ENCODE measurements around the gene GPHN.
A peak's percentile ranks its signal among the peaks of the same experiment; 100 is the strongest.
"Not testable (repeated sequence)": the region's sequence is repeated elsewhere in the genome, so short reads cannot be mapped to it uniquely, and the experiment has no call there.

The GPHN gene

DNA sequence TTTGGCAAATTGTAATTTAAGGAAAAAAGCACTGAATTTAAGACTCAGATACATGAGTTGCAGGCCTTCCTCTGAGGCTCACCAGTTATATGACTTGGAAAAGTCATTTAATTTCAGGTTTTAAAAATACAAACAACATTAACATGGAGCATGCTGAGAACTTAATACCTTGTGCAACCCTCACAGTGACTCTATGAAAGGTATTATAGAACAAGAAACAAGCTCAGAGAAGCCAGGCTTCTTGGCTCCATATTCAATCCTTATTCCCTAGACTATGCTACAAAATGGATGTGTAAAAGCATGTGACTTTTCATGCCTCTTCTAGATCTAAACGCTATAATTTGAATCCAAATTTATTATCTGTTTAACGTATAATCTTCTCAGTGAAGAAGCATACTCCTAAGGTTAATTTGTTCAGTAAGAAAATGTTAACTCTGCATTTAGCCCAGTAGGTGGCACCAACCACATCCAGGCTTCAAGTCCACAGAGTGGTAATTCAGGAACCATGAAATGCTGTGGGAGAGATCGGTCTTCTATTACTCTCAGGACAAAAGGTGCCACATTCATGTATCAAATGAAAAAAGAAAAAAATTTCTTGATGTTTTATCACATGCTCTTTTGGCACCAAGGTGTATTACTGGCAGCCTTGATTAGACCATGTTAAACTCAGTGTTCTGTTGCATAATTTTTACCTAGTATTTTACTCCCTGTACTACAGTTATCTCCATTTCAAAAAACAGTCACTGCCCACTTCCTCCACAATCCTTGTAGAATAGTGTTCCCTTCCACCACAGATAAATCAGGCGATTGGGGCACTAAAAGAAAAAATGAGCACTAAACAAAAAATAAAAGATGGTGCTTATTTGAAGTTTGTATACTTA, 12.5 kb upstream of the GPHN start:
- TF ChIP-seq, protein P1, sequence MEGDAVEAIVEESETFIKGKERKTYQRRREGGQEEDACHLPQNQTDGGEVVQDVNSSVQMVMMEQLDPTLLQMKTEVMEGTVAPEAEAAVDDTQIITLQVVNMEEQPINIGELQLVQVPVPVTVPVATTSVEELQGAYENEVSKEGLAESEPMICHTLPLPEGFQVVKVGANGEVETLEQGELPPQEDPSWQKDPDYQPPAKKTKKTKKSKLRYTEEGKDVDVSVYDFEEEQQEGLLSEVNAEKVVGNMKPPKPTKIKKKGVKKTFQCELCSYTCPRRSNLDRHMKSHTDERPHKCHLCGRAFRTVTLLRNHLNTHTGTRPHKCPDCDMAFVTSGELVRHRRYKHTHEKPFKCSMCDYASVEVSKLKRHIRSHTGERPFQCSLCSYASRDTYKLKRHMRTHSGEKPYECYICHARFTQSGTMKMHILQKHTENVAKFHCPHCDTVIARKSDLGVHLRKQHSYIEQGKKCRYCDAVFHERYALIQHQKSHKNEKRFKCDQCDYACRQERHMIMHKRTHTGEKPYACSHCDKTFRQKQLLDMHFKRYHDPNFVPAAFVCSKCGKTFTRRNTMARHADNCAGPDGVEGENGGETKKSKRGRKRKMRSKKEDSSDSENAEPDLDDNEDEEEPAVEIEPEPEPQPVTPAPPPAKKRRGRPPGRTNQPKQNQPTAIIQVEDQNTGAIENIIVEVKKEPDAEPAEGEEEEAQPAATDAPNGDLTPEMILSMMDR (IDR thresholded peaks at IDR 0.05; ENCODE audit: unreplicated experiment in 3 of 3): peak; percentile 73 to 84 (median 76)
- Mint-ChIP-seq H3K27ac (peak overlapping the region; percentile 37 to 85 (median 69)), H3K4me1 (peaks cover 30% of the 10 kb centered on the region), H3K9me3 (no peaks in the 10 kb centered on the region), H3K4me3 (peak overlapping the region; percentile 2 to 20 (median 2)), H3K36me3 (ENCODE audit: low read depth) (no peaks in the 10 kb centered on the region), H3K27me3 (ENCODE audit: low read depth) (no peaks in the 10 kb centered on the region)

DNA sequence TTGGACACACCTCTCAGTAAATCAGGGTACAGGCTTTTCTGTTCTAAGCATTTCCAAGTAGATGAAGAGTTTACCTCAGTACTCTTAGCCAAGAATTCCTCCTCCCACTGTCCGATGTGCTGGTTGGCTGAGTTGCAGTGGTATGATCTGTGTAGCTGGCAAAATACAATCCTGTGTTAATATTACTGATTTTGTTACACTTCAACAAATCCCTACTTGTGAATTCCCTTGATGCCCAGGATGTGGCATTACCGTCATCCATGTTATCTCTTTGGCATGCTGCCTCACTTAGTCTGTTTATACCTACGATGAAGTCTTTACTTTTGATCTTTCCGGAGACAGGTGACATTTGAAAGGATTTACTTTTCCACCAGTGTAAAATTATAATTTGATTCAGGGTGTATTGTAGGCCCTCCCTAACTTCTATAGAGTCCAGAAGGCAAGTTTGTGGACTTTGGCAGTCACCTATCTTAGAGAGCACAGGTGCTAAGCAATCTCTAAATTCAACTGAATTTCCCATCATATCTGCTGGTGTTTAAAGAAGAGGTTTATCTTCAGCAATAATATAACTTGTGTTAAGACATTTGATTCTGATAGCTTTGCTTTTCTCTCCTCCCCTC, 11.6 kb upstream of the GPHN start:
- no peak overlapping the region for H3K4me3 Mint-ChIP-seq

DNA sequence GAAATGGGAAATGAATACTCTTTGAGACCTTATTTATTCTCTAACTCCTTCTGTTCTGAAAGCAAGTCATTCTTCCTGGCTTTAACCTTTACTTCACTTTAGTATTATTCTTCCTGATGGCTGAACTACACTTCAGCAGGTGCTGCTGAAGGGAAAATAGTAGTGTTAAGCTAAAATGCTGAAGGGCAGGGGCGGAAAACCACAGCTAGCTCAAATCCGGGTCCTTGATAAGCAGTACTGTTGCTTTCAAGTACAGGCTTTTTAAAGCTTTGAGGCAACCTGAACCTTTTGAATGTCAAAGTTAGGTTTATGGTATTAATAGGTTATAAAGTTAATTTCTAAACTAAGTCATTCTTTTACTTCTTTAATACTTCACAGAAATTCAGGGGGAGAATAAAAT, 11.0 kb upstream of the GPHN start:
- no peaks in the 10 kb centered on the region for H3K36me3 Mint-ChIP-seq (ENCODE audit: low read depth)
- peaks cover 30% of the 10 kb centered on the region for H3K4me1 Mint-ChIP-seq
- TF ChIP-seq, protein P1 (IDR thresholded peaks at IDR 0.05; ENCODE audit: unreplicated experiment in 3 of 3): no peak
- H3K9me3 Mint-ChIP-seq: no peaks in the 10 kb centered on the region
- H3K4me3 Mint-ChIP-seq: no peak overlapping the region
- no peaks in the 10 kb centered on the region for H3K27me3 Mint-ChIP-seq (ENCODE audit: low read depth)
- H3K27ac Mint-ChIP-seq: peak overlapping the region; percentile 69 to 85 (median 70)

More for the DNA sequence above, 11.6 kb upstream of the GPHN start:
- TF ChIP-seq, protein P1 (IDR thresholded peaks at IDR 0.05; ENCODE audit: unreplicated experiment in 3 of 3): no peak
- H3K4me1 Mint-ChIP-seq: peaks cover 30% of the 10 kb centered on the region
- H3K36me3 Mint-ChIP-seq (ENCODE audit: low read depth): no peaks in the 10 kb centered on the region
- no peaks in the 10 kb centered on the region for H3K9me3 Mint-ChIP-seq
- peak overlapping the region; percentile 69 to 85 (median 70) for H3K27ac Mint-ChIP-seq
- H3K27me3 Mint-ChIP-seq (ENCODE audit: low read depth): no peaks in the 10 kb centered on the region

DNA sequence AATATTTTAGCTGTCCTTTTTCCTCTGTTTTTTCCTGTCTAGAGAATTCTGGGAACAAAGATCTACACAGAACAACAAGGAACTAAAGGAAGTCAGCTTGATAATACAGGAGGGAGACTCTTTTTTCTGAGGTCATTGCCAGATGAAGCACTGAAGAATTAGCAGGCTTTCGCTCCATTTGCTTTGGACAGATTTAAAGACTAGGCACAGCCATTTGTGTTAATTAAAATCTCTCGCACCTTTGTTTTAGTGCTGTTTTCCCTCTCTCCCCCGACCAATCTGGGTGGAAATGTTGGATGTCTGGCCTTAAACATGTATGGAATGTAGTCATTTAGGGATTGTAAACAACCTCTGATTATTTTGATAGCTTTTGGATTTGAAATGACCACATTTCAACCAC, 9.6 kb upstream of the GPHN start:
- no peaks in the 10 kb centered on the region for H3K36me3 Mint-ChIP-seq (ENCODE audit: low read depth)
- H3K4me1 Mint-ChIP-seq: peaks cover 30% of the 10 kb centered on the region
- peak overlapping the region in 2 of 3 experiments; percentile 1 to 12 for H3K27ac Mint-ChIP-seq
- TF ChIP-seq, protein P1 (IDR thresholded peaks at IDR 0.05; ENCODE audit: unreplicated experiment in 3 of 3): no peak
- H3K9me3 Mint-ChIP-seq: no peaks in the 10 kb centered on the region
- no peaks in the 10 kb centered on the region for H3K27me3 Mint-ChIP-seq (ENCODE audit: low read depth)
- no peak overlapping the region for H3K4me3 Mint-ChIP-seq

DNA sequence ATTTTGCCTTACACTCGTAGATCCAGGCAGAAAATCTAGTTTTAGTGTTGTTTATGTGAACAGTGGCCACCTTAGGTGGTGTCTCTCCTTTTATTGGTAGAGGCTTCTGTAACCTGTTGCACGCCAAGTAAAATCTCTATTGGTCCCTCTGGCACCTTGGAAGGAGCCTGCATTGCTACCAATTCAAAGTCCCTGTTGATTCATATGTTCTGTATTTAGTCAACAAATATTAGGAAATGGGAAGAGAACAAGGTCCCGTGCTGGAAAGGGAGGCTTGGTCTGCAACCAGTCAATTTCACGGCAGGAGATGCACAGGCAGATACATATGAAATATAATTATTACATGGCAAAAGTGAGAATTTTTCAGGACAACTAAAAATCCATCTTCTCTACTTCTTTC, 6.4 kb upstream of the GPHN start:
- H3K27ac Mint-ChIP-seq: no peak overlapping the region
- TF ChIP-seq, protein P1 (IDR thresholded peaks at IDR 0.05; ENCODE audit: unreplicated experiment in 3 of 3): no peak
- no peaks in the 10 kb centered on the region for H3K9me3 Mint-ChIP-seq
- H3K4me1 Mint-ChIP-seq: peaks cover 10% of the 10 kb centered on the region
- no peak overlapping the region for H3K4me3 Mint-ChIP-seq
- no peaks in the 10 kb centered on the region for H3K36me3 Mint-ChIP-seq (ENCODE audit: low read depth)
- H3K27me3 Mint-ChIP-seq (ENCODE audit: low read depth): no peaks in the 10 kb centered on the region

DNA sequence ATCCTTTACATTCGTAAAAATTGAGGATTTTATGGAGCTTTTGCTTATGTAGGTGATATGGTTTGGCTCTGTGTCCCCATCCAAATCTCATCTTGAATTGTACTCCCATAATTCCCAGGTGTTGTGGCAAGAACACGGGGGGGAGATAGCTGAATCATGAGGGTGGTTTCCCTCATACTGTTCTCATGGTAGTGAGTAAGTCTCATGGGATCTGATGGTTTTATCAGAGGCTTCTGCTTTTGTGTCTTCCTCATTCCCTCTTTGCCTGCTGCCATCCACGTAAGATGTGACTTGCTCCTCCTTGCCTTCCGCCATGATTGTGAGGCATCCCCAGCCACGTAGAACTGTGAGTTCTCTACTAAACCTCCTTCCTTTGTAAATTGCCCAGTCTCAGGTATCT, 5.1 kb upstream of the GPHN start:
- H3K27me3 Mint-ChIP-seq (ENCODE audit: low read depth); H3K9me3 Mint-ChIP-seq; H3K36me3 Mint-ChIP-seq (ENCODE audit: low read depth); H3K4me3 Mint-ChIP-seq; H3K27ac Mint-ChIP-seq: not testable (repeated sequence)
- H3K4me1 Mint-ChIP-seq: peaks cover 10% of the 10 kb centered on the region

All from nephron (organoid).